Embryonic facial prominence (tissue), 1 donor: ENCODE measurements around the gene PLD1.
"Not testable (repeated sequence)": the region's sequence is repeated elsewhere in the genome, so short reads cannot be mapped to it uniquely, and the experiment has no call there.

Experiments used
- DNase-seq: peaks from one replicate; pipeline ENCODE4 v3.0.0-alpha.2; 2016; ENCODE audit errors: extremely low spot score

The PLD1 gene

DNA sequence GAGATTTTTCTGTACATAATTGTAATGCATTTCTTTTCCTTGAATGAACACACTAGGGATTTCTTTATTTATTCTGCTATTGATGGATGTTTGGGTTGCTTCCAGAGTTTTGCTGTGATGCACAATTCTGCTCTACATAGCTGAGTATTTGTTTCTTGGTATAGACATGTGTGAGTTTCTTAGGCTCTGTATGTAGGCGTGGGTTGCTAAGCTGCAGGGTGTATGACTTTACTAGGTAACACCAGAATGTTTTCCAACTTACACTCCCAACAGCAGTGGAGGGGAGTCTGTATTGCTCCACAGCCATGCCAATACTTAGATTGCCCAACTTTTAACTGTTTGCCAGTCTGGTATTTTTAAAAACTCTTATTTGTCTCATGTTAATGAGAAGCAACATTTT, 194.6 kb downstream of the PLD1 start:
- no peak for DNase-seq

DNA sequence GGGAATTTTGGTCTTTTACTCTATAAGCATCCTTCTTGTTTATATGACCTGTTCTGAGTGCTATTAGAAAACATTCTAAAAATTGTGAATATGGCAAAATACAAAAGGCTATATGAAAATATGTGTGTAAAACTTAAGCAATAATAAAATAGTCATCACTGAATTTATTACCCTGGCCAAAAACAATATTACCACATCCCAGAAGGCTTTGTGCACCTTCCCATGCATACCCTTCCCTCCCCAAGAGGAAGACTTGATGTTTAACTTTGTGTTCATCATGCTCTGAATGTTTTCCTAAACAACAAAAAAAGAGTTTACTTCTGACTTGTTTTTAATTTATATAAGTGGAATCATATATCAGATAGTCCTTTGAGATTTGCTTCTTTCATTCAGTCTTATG, 195.0 kb downstream of the PLD1 start:
- no peak for DNase-seq

- DNase-seq, result no peak
Observed at GRCh38 chr3:171614318-171614921, 195.9 kb downstream of the PLD1 start.

GRCh38 chr3:171607452-171607851, 202.8 kb downstream of the PLD1 start:
- no peak for DNase-seq

GRCh38 chr3:171606151-171606751, 204.0 kb downstream of the PLD1 start:
- DNase-seq, result no peak

DNA sequence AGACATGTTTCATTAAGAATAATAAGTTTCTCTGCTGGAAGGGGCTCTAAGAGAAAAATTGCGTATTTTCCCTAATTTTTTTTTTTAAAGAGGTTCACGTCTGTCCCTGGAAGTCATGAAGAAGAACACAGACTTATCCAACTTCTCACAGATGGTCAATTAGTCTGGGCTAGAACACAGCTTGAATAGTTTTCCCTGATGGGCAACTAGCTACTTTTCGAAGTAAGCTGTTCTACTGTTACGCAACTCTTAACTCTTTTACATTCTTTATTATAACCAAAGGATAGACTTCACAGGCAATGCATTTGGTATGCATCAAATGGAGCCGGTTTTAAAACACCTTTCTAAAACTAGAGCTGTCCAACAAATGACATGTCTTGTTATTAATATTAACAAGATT, 205.9 kb downstream of the PLD1 start:
- DNase-seq, result no peak

DNA sequence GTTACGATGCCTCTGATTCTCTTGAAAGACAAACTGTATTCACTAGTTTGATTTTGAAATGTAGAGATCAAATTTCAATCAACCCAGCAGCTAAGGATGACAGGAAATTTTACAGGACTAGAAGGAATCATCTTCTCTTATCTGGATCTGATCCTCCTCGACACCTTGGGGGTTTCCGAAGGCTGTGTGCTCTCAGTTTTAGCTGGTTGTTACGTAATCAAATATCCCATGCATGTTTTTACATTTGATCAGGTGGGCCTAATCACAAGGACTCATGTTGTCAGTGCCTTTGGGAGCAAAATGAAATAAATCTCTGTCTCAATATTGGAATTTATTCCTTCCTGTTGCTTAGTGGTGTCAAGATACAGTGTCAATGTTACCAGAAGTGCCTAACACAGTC, 208.2 kb downstream of the PLD1 start:
- no peak for DNase-seq

- no peak for DNase-seq
Observed at GRCh38 chr3:171600030-171600429, 210.3 kb downstream of the PLD1 start.

GRCh38 chr3:171598990-171599389, 211.3 kb downstream of the PLD1 start:
- DNase-seq, result no peak

GRCh38 chr3:171592786-171593185, 217.5 kb downstream of the PLD1 start:
- no peak for DNase-seq

- no peak for DNase-seq
Observed at GRCh38 chr3:171591070-171591469, 219.2 kb downstream of the PLD1 start.

DNA sequence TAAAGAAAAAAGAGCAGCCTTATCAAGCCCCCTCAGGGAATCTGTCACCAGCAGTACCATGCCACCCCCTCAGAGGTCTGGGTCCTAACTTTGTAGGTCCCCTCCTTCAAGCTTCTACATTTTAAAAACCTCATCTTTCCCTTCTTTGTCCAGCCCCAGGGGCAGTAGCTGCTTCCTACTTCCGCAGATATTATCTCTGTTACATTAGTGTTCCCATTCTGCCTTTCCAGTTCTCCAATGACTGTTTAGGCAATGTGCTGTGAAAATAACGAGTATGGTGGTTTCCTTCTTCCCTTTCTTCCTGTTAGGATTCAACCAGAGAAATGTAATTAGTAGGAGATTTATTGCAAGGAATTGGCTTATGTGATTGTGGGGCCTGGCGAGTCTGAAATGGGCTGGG, 224.0 kb downstream of the PLD1 start:
- no peak for DNase-seq

GRCh38 chr3:171585039-171585438, 225.2 kb downstream of the PLD1 start:
- DNase-seq, result no peak

- DNase-seq, result no peak
Observed at GRCh38 chr3:171584100-171584499, 226.2 kb downstream of the PLD1 start.

GRCh38 chr3:171574556-171575240, 235.6 kb downstream of the PLD1 start:
- DNase-seq, result no peak

DNA sequence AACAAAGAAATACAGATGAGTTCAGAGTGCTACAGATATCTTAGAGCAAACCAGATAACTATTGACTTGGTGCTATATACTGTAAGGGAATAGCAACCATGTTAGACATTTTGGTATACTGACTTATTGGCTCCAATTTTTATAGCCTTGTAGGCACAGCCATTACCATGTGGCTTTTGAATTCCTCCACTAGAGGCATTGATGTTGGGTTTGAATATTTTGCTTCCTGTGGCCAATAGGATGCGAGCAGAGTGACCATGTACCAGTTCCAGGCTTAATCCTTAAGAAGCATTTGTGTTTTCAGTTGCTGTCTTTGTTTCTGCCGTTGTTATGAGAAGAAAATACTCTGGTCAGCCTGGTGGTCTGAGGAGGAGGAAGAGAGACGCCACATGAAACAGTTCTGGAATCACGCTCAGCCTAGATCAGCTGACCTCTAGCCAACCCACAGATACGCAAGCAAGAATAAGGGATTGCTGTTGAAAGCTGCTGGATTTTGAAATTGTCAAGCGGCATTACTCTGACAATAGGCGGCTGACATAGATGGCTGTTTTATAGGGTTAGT, 240.6 kb downstream of the PLD1 start:
- no peak for DNase-seq

GRCh38 chr3:171568766-171569165, 241.5 kb downstream of the PLD1 start:
- DNase-seq, result no peak

GRCh38 chr3:171566803-171567422, 243.4 kb downstream of the PLD1 start:
- no peak for DNase-seq

GRCh38 chr3:171565481-171566058, 244.7 kb downstream of the PLD1 start:
- no peak for DNase-seq

GRCh38 chr3:171564748-171565480, 245.4 kb downstream of the PLD1 start:
- DNase-seq, result no peak

DNA sequence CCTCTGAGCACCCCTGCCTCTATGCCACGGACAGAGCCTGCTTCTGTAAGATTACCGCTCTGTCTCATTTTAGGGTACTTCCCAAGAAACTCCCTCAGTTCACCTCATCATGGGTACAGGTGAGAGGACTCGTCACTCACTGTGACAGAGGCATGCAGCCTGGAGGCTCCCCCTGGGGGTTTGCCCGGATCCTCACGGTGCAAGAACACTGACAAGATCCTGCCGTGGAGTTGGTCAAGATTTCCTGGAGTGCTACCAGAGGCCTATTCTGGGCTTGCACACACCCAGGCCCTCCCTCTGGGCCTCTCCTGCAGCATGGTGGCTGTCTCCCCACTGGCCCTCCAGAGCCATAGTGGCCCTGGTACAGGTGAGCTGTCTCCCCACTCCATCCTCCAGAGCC, 247.0 kb downstream of the PLD1 start:
- DNase-seq, result no peak

GRCh38 chr3:171562459-171562858, 247.8 kb downstream of the PLD1 start:
- DNase-seq, result not testable (repeated sequence)
